Astrocyte of the cerebellum (primary cell): ENCODE measurements around the gene PRKN.

Experiments used
- DNase-seq: peaks from one replicate; pipeline ENCODE4 v3.0.0-alpha.2; 2011; ENCODE audit warnings: low read depth
- H3K4me3 ChIP-seq: 2 replicates; pipeline ENCODE4 v1.5.1; 2011; ENCODE audit warnings: mild to moderate bottlenecking, low read depth, low read length, moderate library complexity
- in situ Hi-C: cut with HindIII; loops from 2 replicates; pipeline ENCODE4 v1.10.0; 2017; ENCODE audit warnings: low sequenced_read_pairs
- TF ChIP-seq, protein P1 (sequence below): IDR thresholded peaks from 2 replicates; pipeline ENCODE4 v1.5.1; 2012; ENCODE audit warnings: low read length, low read depth, moderate library complexity, mild to moderate bottlenecking; ENCODE audit errors: missing control alignments

Gene PRKN

DNA sequence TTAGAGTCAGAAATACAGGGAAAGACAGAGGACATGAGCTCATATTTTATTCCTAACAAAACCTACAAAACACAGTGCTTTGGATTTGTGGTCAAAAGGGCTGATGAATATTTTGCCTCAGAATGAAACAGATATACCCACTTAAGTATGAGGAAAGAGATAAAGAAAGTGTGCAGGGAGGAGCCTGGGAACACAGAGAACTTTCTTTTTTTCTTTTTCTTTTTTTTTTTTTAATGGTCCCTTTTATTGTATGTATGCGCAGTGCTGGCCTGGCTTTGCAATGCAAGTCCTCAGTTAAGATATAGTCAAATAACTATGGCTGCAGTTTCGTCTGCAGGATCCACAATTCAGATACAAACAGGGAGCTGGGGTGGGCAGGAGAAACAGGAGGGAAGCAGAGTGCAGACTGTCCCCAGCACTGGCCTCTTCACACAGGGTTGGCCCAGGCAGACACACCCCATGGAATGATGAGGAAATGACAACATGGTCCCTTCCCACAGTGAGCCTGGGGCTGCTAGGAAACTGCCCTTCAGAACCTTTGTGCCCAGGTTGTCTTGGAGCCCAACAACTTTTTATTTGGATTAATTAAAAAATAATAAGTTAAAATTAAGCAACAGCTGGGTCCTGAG lies 823.9 kb downstream of the PRKN start:
- no peak for DNase-seq

DNA sequence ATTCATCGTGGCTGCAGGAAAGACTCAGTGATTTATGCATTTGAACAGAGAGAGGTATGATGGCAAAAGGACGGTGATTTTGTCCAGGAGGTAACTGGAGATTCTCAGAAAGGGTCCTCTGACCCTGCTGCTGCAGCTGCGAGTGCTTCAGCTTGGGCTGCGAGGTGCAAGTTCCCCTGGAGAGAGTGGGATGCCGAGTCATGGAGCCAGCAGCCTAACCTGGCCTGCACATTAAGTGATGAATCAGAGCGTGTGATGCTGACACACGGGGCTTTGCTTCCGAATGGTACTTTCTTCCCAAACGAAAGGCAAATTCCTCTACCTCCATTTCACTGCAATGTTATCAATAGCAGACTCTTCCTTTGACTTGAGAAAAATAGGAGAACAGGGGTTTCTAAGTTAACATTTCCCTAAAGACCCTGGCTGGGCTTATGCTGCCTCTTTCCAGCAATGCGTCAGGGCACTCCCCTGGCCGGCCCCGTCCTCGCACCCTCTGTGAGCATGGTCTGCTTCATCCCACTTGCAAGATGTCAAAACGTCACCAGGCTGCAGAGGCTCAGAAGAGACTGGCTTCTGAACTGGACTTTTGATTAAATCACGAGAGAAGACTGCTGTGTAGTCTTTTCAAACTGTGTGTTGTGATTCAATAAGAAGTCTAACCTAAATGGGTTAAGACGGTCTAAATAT lies 825.7 kb downstream of the PRKN start:
- in situ Hi-C loops = no loop called here
- DNase-seq = no peak
- TF ChIP-seq, protein P1, sequence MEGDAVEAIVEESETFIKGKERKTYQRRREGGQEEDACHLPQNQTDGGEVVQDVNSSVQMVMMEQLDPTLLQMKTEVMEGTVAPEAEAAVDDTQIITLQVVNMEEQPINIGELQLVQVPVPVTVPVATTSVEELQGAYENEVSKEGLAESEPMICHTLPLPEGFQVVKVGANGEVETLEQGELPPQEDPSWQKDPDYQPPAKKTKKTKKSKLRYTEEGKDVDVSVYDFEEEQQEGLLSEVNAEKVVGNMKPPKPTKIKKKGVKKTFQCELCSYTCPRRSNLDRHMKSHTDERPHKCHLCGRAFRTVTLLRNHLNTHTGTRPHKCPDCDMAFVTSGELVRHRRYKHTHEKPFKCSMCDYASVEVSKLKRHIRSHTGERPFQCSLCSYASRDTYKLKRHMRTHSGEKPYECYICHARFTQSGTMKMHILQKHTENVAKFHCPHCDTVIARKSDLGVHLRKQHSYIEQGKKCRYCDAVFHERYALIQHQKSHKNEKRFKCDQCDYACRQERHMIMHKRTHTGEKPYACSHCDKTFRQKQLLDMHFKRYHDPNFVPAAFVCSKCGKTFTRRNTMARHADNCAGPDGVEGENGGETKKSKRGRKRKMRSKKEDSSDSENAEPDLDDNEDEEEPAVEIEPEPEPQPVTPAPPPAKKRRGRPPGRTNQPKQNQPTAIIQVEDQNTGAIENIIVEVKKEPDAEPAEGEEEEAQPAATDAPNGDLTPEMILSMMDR = no peak
- H3K4me3 ChIP-seq = no peak overlapping the region

More for the DNA sequence above, 823.9 kb downstream of the PRKN start:
- no peak overlapping the region for H3K4me3 ChIP-seq
- in situ Hi-C loops = no loop called here
- TF ChIP-seq, protein P1 = no peak

DNA sequence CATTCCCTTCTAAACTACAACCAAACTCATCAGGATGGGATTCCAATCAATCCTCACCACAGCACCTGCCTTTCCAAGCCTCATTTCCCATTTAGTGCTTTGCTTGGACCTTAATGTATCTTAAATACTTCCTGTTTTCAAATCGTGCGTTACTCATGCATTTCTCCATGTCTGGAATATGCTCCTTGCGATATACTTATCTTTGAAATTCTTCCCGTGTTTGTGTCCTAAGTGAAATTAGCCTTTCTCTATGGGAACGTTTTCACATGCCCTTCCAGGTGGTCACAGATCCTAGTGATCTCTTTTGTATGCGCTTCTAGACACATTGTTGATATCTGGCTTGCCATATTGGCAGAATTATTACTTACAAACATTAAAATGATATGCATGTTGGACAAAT lies 833.1 kb downstream of the PRKN start:
- in situ Hi-C loops = no loop called here
- TF ChIP-seq, protein P1 = no peak
- DNase-seq = no peak
- no peak overlapping the region for H3K4me3 ChIP-seq

DNA sequence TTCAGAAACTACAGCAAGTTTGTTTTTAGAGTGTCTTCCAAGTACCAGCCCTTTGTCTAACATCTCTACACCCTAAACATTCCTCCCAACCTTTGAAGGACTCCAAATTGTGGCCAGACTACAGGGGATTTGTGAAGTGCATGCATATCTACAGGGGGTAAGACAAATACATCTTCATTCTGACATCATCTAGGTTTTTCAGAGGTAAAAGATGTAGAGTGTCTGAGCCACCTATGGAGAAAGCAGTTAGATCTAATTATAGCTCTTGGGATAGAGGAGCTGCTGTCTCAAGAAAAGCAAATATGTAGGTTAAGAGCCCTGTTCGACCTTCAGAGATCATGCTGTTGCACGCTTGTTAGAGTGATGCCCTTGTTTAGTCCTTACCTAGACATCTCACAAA lies 836.0 kb downstream of the PRKN start:
- in situ Hi-C loops = no loop called here
- no peak overlapping the region for H3K4me3 ChIP-seq
- DNase-seq = no peak
- TF ChIP-seq, protein P1 = no peak

DNA sequence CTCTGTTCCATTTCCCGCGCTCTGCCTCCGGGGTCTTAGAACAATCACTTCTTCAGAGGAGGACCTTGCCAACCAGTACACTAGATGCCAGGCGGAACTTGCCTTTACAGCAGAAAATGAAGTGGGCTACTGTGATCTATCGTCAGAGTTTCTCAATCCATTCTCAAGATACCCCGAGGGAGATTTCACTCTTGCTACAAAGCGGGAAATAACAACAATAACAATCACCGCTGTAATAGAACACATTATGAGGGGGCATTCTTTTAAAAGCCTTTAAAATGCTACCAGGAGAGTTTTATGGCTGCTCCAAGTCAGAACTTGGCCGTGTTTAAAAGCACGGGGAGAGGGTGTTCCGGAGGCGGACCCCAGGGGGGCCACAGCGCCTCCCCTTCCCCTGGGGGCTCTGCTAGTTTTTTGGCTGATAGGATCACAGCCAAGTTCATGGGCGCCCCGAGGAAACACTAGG lies 836.7 kb downstream of the PRKN start:
- H3K4me3 ChIP-seq = peak overlapping the region; percentile 24
- in situ Hi-C loops = no loop called here
- no peak for DNase-seq
- TF ChIP-seq, protein P1 = no peak

DNA sequence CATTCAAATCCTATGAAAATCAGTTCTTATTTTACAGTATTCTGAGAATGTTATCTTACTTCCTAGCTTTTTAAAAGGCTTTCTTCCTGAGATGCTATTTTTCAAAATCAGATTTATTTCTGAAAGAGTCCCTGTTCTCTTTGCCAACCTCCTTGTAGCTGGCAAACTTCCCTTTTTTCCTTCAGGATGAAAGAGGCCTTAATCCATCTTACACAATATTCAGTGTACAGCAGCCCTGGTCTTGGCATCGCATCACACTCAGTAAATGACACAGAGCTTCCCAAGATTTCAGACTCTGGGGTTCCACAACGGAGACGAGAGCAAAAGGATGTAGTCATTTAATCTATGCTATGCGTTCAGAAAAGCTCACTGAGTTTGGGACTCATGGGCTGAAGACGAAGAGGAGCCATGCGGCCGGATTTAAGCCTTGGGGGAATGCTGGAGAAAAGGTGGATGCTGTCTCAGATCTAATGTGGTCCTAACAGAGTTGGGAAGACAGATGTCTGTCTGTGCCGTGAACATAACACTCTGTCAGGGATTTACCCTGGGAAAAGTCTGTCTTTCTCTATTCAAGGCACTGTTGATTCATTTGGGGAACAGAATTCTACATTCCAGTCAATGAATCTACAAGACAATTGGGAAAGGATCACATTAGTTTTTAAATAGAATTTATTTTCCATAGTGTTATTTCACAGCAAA lies 837.3 kb downstream of the PRKN start:
- H3K4me3 ChIP-seq = no peak overlapping the region
- in situ Hi-C loops = no loop called here
- TF ChIP-seq, protein P1 = no peak
- no peak for DNase-seq
